GM15510 (cell line): ENCODE data around the gene TRMT2A.

Experiments
- POLR2A ChIP-seq: IDR thresholded peaks from 3 replicates; pipeline ENCODE4 v1.6.1; 2011; ENCODE audit warnings: borderline replicate concordance; ENCODE audit not compliant: insufficient read length; ENCODE audit errors: extremely low read depth

Gene TRMT2A

GRCh38 chr22:20116951-20117632 lies at the start of gene TRMT2A:
Gene TRMT2A, minus strand, starts transcription at chr22:20117226. Its CDS starts 320 bp downstream, at chr22:20116906.
- TF ChIP-seq POLR2A: peak; percentile 61

GRCh38 chr22:20166703-20167102 lies 49.7 kb upstream of the TRMT2A start:
- no peak for TF ChIP-seq POLR2A

- TF ChIP-seq POLR2A: no peak
Observed at GRCh38 chr22:20165913-20166312, 48.9 kb upstream of the TRMT2A start.

- no peak for TF ChIP-seq POLR2A
Observed at GRCh38 chr22:20165421-20165820, 48.4 kb upstream of the TRMT2A start.

- TF ChIP-seq POLR2A: no peak
Observed at GRCh38 chr22:20164863-20165262, 47.8 kb upstream of the TRMT2A start.

- no peak for TF ChIP-seq POLR2A
Observed at GRCh38 chr22:20160041-20160440, 43.0 kb upstream of the TRMT2A start.

- no peak for TF ChIP-seq POLR2A
Observed at GRCh38 chr22:20159076-20159475, 42.0 kb upstream of the TRMT2A start.

GRCh38 chr22:20158391-20159036 lies 41.5 kb upstream of the TRMT2A start:
- TF ChIP-seq POLR2A: no peak

GRCh38 chr22:20157430-20158183 lies 40.6 kb upstream of the TRMT2A start:
- TF ChIP-seq POLR2A: no peak

GRCh38 chr22:20156611-20157429 lies 39.8 kb upstream of the TRMT2A start:
- TF ChIP-seq POLR2A: no peak

GRCh38 chr22:20156042-20156389 lies 39.0 kb upstream of the TRMT2A start:
- TF ChIP-seq POLR2A: no peak

- TF ChIP-seq POLR2A: no peak
Observed at GRCh38 chr22:20155330-20156041, 38.5 kb upstream of the TRMT2A start.

- TF ChIP-seq POLR2A: no peak
Observed at GRCh38 chr22:20154602-20155187, 37.7 kb upstream of the TRMT2A start.

- no peak for TF ChIP-seq POLR2A
Observed at GRCh38 chr22:20153945-20154344, 36.9 kb upstream of the TRMT2A start.
